Breast epithelium (tissue), 3 donors: ENCODE measurements around the gene PRKCSH.

Source experiments
- POLR2A ChIP-seq: fragments of 450-650 bp; IDR thresholded peaks from one replicate; pipeline ENCODE4 v1.6.1; 2016; ENCODE audit warnings: antibody characterized with exemption, mild to moderate bottlenecking, moderate library complexity
- TF ChIP-seq, protein P1 (sequence below), 3 donors: fragments of 450-650 bp; IDR thresholded peaks; one replicate each; pipeline ENCODE4 v1.5.1; 2016 to 2017; ENCODE audit warnings: antibody characterized with exemption in 3 of 3, mild to moderate bottlenecking in 3 of 3, moderate library complexity in 3 of 3

DNA sequence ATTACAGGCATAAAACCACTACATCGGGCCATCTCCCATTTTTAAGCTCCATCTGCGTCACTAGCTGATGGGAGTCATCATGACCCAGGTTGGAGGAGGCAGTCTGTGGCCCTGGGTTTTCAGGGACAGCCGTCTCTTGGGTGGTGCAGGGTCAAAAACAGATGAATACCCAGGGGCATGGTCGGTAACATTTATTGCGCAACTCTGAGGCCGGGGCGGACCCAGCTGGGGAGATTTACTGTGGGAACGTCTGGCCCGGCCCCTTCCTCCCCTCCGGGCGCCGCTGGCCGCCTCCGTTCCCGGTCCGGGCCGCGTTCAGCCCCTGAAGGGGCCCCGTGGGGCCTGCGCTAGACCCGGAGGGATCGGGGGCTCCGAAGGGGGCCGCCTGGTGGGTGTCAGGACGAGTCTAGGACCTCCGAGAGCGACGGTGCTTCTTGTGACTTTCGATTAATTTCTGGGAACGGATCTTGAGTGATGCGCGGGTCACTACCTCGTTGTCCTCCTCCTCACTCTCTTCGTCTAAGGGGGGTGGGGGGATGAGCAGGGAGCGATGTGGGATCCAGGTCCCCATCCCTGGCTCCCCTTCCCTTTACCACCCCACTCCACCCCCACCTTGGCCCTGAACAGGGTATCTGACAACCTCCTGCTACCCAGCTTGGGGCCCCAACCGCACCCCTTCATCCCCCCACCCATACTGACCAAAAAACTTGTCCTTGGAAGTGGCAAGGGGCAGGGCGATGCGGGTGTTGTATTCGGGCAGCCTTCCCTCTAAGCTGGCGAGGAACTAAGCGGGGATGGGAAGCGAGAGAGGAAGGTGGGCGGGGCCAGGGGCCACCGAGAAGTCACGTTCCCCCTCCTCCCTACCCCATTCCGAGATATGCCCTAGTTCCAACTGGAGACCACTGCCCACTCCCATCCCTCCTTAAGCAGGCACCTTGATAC lies 14.7 kb upstream of the PRKCSH start:
- no peak for TF ChIP-seq POLR2A
- TF ChIP-seq, protein P1, sequence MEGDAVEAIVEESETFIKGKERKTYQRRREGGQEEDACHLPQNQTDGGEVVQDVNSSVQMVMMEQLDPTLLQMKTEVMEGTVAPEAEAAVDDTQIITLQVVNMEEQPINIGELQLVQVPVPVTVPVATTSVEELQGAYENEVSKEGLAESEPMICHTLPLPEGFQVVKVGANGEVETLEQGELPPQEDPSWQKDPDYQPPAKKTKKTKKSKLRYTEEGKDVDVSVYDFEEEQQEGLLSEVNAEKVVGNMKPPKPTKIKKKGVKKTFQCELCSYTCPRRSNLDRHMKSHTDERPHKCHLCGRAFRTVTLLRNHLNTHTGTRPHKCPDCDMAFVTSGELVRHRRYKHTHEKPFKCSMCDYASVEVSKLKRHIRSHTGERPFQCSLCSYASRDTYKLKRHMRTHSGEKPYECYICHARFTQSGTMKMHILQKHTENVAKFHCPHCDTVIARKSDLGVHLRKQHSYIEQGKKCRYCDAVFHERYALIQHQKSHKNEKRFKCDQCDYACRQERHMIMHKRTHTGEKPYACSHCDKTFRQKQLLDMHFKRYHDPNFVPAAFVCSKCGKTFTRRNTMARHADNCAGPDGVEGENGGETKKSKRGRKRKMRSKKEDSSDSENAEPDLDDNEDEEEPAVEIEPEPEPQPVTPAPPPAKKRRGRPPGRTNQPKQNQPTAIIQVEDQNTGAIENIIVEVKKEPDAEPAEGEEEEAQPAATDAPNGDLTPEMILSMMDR (IDR thresholded peaks at IDR 0.05) = no peak
